PC-9 (cell line): ENCODE data around the gene UNC13B.

Source experiments
- EZH2 ChIP-seq: fragments of 200-600 bp; sonication (generic); IDR thresholded peaks from 2 replicates; pipeline ENCODE4 v1.8.0; 2017; ENCODE audit warnings: antibody characterized with exemption, low read depth
- TF ChIP-seq, protein P1 (sequence below): fragments of 200-600 bp; sonication (generic); conservative IDR thresholded peaks from 2 replicates; pipeline ENCODE4 v1.6.1; 2017; ENCODE audit warnings: mixed run types, antibody characterized with exemption, mild to moderate bottlenecking, moderate library complexity

DNA sequence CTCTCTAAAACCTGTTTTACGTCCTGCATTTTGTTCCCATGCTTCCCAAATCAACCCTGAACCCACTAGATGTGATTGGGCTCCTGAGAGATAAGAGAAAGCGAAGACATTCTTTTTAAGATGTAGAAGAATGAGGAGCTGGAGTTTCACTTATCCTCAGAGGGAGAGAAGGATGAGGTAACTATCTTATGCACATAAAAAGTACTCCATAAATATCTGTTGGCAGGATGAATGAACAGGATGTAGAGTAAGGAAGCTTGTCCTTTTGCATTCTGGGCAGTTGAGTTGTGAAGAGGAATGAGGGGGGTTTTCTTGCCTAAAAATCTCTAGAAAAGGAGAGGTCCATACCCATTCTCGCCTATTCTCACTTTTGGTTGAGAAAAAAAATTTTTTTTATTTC lies 163.2 kb downstream of the UNC13B start:
- TF ChIP-seq, protein P1, sequence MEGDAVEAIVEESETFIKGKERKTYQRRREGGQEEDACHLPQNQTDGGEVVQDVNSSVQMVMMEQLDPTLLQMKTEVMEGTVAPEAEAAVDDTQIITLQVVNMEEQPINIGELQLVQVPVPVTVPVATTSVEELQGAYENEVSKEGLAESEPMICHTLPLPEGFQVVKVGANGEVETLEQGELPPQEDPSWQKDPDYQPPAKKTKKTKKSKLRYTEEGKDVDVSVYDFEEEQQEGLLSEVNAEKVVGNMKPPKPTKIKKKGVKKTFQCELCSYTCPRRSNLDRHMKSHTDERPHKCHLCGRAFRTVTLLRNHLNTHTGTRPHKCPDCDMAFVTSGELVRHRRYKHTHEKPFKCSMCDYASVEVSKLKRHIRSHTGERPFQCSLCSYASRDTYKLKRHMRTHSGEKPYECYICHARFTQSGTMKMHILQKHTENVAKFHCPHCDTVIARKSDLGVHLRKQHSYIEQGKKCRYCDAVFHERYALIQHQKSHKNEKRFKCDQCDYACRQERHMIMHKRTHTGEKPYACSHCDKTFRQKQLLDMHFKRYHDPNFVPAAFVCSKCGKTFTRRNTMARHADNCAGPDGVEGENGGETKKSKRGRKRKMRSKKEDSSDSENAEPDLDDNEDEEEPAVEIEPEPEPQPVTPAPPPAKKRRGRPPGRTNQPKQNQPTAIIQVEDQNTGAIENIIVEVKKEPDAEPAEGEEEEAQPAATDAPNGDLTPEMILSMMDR, result no peak
- no peak for TF ChIP-seq EZH2
